ENCODE data around the gene TBCK.
"Not testable (repeated sequence)": the region's sequence is repeated elsewhere in the genome, so short reads cannot be mapped to it uniquely, and the experiment has no call there.

The TBCK gene

DNA sequence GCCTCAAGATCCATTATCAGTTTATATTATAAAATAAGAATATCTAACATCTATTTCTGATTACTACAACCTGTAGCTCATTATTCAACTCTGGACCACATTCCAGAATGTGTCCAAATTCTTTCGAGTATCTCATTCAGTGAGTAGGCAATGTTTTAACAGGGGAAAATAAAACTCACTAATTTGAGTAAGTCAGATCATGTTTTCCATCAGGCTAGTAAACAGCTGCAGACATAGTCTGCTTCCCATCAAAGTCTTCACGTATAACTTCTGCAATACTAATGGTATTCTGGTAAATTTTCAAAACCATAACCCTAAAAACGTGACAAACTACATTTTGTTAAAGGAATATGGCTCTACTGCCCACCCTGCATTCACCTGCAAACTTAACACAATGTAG lies 31.8 kb downstream of the TBCK start:
- DNase-seq, result no peak

DNA sequence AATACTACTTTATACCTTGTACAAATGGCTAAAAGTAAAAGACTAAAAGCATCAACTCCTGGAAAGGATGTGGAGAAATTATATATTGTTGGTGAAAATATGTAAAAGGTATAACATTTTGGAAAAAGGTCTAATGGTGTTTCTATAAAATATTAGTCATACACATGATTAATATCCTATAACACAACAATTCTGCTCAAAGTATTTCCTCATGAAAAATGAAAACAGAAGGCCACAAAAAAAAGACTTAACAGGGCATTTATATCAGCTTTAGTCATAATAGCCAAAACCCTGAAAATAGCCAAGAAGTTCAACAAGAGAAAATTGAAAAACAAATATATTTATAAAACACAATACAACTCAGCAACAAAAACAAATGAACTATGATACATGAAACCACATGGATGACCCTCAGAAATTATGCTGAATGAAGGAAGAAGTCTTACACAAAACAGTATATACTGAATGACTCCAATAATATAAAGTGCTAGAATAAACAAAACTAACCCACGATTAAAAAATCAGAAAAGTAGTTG lies 38.8 kb downstream of the TBCK start:
- no peak for DNase-seq

DNA sequence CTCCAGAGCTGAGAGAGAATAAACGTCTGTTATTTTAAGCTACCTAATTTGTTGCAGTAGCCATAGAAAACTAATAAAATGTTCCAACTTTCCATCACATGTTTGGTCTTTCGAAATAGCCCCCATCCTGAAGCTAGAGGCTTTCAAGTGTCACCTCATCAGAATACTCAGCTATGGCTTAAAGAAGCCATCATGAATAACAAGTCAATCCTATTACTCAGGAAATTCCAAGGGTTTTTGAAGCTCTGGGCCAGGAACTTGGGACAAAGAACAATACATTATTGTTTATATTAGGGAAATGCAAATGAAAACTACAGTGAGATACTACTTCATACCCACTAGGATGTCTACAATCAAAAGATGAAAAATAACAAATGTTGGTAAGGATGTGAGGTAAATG lies 42.2 kb downstream of the TBCK start:
- no peak for DNase-seq

DNA sequence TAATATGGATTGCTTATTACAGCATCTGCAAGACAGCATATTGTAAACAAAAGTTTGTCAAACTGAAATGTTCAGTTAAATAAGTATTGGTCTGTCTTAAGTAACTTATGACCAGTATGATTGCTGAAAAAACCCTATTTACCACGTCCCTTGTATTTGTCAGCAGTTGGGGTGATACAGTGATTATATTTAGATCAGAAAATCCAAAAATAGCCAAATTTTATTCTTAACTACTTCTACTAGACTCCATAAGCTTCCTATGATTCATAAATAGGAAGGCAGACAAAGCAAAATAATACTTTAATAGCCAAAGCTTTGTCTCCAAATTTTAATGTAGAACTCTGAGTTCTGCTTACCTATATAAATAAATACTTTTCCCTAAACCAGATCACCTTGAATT lies 45.3 kb downstream of the TBCK start:
- no peak for DNase-seq

DNA sequence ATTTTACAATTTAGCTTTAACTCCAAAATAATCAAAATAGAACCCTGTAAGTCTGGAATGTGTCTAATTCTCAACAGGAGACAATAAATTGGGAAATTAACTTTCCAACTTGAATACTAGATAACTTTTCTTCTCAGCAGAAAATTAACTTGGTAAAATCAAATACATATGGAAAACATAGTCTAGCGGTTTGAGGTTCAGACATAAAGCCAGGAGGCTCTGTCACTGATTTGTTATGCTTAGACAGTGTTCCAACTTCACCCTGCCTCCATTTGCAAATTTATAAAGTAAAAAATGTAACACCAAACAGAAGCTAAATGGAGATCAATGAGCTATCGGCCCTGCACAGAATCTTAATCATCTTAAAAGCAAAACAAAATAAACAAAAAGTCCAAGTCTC lies 46.3 kb downstream of the TBCK start:
- DNase-seq, result no peak

DNA sequence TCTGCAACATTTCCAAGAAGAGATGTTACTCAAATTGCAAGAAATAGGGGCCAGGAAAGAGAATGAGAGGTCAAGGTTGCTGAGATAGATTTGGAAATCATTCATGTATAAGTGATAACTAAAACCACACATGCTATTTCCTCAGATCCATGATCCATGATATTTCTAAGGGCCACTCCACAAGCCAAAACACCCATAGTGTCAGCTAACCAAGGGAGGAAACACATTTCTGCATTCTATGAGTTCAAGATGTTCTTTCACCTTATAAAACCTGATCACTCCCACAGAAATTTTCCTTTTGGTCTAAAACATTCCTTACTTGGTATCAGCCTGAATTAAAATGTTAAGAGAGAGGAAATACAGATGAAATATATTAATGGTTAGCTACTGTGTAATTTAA lies 47.2 kb downstream of the TBCK start:
- no peak for DNase-seq

DNA sequence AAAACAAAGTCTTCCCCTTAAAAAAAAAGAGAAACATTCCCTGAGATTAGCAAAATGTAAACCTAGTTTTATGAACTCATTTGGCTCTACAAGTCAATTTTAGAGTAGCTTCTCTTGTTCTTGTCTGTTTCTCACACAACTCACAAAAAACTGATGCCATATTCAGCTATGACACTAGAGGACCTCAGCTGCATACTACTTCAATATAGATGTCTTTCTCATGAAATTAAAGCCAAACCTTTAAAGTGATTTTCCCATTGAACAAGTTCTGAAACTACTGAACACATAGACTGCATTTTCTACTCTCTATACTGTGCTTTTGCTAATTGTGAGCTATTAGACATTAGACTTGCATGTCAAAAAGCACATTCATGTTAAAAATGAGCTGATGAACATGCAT lies 49.8 kb downstream of the TBCK start:
- DNase-seq, result peak in 1 of 5 donors; percentile 15

DNA sequence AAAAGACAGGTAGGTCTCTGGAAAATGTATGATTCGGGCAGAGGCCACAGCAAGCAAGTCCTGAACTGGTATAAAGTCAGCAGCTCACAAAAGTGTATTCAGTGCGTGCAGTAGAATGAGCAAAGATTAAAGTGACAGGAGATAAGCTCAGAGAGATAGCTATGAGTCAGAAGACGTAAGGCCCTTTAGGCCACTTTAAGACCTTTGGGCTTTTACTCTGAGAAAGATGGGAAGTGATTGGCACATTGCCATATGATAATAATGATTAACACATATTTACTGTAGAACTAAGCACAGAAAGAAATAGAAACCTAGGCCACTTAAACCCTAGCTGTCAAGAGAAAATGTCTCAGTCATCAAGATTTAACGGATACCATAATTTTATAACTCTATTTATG lies 51.7 kb downstream of the TBCK start:
- DNase-seq, result no peak

DNA sequence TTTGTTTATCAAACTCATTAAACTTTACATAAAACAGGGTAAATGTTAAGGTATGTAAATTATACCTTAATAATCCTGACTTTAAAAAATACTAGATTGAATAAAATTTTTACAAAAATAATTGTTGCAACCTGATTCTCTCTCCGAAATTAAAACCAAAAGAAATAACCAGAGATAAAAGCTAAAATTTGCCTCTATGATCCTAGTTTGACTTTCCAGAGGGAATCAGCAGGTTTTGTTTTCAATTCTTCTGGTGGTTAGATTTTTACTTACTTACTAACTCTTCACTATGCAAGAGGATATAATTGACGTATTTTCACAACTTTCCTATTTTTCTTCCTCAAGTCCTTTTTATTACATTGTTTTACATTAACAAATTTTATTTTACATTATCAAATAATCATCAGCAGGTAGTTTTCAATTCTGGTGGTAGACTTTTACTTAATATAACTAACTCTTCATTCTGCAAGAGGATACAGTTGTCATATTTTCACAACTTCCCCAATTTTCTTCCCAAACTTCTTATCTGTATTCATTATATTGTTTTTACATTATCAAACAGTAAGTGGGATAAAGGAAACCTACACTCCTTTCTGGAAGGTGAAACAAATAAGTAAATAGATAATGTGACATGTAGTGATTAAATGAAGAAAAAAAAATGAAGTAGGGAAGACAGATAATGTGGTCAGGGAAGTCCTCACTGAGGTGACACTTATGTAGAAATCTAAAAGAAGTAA lies 52.2 kb downstream of the TBCK start:
- DNase-seq, result no peak

DNA sequence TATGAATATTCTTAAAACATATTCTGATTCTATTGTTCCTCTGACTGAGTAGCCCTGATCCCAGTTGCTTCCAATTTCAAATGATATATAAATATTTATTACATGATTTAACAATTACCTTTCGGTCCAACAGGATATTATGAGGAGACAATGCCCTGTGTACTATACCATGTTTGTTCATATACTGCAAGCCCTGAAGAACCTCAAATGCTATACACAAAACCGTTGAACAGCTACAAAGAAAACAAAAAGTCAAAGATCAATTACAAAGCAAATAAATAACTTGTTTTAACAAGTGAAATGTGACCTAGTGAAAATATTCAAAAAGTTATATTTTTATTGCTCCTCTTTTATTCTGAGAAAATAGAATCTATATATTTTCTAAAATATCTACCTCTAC lies 54.0 kb downstream of the TBCK start:
- no peak for DNase-seq

DNA sequence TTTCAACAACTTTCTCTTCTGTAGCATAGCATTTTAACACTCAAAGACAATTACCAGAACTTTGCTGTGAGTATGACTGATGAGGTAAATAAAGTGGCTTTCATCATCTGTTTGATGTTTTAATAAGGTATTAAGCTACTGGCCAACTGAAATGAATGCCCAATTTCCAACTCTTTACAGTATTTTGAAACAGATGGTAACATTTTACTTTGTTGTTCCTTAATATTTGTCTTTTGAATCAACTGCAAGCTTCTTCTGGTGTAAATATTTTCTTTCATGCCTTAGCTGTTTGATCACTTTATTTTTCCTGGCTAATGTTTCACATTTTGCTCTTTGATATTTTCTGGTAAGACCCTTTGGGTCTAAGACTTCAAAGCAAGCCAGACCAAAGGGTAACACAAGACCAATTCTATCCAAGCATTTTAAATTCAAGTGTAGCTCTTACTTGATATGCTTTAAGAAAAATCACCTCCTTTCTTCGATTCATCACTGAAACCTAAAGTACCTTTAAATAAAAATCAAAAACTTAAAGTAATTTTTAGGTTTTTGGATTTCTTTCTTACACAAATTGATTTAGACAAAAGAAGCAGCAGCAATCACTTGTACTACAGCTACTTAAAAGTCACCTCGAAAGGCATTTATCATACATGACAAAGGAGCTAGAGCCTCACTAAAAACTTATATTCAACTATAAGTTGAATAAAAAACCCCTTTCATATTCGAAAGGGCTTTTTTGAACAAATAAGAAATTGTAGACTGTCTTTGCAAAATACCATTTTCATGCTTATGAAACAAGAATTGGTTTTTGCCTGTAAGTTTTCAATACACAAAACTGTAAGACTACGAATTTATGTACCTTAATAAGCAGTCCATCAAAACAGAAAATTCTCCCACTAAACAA lies 57.6 kb downstream of the TBCK start:
- DNase-seq, result no peak

DNA sequence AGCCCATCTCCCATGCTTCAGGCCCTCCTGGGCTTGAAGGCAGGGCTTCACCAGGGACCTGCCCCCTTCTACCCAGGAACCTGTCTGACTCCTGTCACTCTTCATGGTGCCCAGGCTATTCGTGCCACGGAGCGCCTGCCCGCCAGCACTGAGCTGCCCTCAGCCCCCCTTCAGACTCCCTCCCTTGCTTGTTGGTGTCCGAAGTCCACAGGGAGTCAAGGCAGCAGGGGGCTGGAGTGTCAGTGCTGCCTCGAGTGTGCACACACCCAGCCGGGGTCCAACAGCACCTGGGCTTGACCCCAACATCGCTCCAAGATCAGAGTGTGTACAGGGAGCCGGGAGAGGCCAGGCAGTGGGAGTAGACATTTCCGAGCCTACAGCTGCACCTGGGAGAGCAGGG lies 59.8 kb downstream of the TBCK start:
- peak in 1 of 5 donors; percentile 10 for DNase-seq

DNA sequence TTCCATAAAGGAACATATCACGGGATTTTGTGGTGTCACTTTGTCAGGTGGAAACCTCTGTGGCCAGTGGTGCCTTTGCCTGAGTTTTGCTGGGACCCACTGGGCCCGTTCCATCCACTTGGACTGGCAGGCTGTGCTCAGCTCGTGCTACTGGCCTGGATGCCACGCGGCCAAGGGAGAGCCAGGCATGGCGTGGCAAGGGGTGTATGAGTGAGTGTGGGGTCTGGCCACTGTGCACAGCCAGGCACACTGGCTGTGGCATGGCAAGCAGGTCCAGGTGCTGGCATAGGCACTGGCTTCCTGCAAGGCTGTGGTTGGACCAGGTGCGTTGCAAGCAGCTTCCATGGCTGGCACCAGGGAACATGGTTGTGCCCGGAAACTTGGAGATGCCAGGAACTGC lies 60.8 kb downstream of the TBCK start:
- DNase-seq, result no peak

DNA sequence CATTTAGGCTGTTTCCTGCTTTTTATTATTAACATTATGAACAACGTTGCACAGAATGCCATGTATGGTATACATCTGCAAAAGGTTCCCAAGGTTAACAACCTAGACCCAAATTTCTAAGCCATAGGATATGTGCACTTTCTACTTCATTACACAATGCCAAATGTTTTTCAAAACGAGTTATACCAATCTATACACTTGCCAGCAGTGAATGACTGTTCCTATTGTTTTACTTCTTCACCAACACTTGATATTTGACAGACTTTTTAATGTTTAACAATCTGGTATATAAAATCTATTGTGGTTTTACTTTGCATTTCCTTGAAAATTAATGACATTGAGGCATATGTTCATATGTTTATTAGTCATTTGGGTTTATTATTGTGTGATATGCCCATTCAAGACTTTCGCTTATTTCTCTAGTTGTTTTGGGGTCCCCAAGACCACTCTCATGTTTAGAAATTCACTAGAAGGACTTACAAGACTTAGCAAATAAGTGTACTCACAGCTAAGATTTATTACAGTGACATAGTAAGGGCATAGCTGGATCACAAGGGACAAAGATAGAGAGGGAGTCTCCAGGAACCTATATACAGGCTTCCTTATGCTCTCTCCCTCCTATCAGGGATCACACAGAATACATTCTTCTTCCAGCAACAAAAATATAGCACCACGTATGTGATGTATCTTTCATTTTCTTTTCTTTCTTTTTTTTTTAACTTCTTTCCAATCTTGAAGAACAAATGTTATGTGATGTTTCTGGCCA lies 62.5 kb downstream of the TBCK start:
- DNase-seq, result no peak

DNA sequence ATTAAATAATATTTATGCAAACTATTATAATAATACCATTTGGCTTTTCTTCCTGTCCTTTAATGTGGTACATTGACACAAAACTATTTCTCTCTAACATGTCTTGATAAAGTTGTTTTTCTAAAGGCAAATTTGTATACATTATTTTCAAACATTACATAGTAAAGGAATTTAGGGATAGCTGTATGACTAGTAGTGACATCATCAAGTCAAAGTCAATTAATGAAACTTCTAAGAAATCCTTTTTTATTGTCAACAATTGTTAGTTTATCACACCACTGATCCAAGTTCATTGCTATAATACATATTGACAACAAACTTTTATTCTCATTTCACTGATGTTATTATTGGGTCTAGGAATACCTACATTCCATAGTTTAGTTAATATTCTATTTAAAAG lies 68.4 kb downstream of the TBCK start:
- DNase-seq, result no peak

DNA sequence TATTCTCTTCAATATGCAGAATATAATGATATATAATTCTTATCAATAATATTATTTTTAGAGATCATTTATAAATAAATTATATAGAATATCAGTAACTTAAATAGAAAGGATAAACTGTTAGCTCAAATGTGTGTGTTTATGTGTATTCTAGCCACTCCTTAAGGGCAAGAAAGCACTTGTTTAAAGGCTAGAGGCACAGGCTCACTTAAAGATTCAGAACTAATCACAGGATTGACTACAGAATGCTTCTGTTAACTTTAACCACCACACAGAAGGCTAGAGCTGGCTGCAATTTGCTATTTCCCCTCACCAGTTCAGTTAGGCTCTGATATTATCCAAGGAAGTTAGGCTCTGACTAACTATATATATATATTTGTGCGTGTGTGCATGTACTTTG lies 69.6 kb downstream of the TBCK start:
- no peak for DNase-seq

DNA sequence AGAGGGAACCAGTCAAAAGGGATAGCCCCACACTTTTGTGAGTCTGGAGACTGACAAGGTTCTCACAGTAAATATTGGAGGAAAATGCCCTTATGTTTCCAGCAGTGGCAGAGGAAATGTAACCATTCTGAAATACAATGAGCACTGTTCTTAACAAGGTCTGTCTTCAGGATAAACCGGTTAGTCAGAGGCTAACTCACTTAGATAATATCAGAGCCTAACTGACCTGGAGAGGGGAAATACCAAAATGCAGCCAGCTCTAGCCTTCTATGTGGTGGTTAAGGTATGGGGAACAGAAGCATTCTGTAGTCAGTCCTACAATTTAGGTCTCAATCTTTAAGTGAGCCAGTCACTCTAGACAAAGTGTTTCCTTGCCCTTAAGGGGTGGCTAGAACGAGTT lies 70.8 kb downstream of the TBCK start:
- DNase-seq, result no peak

DNA sequence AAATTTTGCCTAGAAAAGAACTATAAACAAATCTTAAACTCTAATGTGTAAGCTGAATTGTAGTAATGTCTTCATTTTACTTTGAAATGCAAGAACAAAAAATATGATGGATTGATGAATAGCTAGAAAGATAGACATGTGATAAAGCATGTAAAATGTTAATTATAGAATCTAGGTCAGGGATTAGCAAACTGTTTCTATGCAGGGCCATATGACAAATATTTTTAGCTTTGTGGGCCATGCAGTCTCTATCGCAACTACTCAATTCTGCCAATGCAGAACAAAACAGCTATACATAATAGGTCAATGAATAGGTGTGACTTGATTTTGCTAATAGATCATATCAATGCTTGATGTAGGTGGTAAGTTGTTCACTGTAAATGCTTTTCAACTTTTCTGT lies 75.3 kb downstream of the TBCK start:
- no peak for DNase-seq

DNA sequence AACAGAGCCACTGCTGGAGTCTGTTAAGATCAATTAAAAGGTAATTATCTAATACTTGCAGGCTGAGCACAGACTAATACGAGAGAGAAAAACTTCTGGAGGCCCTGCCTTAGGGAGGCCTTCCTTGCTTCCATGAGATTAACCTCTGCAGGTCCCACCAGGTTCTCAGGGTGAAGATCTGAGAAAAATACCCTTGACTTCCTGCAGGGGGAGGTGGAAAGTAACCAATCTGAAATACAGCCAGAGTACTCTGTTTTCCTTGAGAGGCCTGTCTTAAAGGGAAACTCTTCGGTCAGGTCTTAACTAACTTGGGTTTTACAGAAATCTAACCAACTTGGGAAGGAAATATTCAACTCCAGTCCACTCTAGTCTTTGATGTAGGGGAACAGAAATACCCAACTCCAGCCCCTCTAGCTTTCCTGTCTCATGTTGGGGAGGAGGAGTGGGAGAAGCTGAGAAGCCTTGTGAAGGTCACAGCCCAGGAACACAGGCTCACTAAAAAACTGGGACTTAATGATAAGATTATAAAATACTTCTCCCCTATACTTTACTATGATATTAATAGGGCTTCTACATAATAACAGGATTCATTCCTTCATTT lies 77.1 kb downstream of the TBCK start:
- DNase-seq, result peak in 1 of 5 donors; percentile 8

DNA sequence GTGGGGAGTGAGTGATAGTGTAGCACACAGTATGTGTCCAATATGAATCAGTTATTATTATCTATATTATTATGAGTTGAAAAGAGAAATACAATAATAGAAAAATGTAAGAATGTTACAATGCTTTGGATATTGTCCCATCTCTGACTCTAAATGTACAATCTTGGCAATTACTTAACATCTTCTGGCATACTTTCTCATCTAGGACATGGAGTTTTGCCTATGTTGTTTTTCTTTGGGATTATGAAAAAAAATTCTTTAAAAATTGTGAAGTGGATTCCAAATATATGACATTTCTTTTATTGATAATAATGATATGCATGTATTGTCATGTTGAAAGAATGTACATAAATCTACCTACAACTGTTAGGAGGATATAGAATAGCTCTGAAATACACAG lies 84.1 kb downstream of the TBCK start:
- DNase-seq, result no peak

DNA sequence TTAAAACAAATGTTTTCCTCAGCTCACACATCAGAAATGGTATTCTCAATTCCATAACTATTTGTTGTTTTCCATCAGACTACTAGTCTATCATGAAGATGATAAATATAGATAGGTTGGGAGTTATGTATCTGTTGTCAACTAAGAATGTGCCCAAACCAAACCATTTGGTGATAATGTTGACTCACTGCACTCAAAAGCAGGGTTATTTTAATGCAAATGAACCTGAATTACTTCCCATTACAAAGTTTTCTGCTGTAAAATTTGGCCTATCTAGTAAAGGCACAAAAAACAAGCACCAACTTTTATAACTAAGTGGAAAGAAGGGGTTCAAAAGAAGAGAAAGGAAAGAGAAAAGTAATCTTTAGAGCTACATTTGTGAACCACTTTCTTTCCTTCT lies 93.5 kb downstream of the TBCK start:
- DNase-seq, result no peak

DNA sequence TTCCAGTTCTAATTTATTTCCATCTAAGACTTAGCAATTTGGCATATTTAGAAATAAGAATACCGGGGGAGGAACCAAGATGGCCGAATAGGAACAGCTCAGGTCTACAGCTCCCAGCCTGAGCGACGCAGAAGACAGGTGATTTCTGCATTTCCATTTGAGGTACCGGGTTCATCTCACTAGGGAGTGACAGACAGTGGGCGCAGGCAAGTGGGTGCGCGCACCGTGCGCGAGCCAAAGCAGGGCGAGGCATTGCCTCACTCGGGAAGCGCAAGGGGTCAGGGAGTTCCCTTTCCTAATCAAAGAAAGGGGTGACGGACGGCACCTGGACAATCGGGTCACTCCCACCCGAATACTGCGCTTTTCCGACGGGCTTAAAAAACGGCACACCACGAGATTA lies 102.7 kb downstream of the TBCK start:
- not testable (repeated sequence) for DNase-seq

DNA sequence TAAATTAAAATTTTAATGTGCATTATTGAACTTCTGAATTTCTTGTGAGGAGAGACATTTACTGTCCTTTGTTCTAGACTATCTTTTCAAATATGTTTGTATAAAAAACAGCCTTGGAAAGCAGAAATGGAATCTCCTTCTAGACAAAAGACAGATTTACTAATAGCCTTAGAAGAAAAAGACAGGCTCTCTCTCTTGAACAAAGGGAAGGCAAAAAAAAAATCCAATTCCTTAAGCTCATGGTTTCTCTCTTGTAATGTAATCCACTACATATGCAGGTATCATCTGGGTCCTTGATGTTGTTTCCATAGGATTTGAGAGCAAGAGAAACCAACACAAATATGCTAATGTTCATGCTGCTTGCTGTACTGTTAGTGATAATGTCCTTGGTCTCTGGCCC lies 106.0 kb downstream of the TBCK start:
- no peak for DNase-seq

All from T-helper 1 cell (primary cell).